DND-41 (cell line): ENCODE measurements around the gene RAB4B.

Source experiments
- ATAC-seq: fragments of 200-7000 bp; cut with Tn5 transposase; 3 replicates; pipeline ENCODE4 v1.9.1; 2021; ENCODE audit warnings: low read depth; ENCODE audit not compliant: insufficient read depth
- DNase-seq: peaks from one replicate; pipeline ENCODE4 v3.0.0-alpha.2; 2020
- H2AFZ ChIP-seq: 2 replicates; pipeline ENCODE4 v1.6.0; 2012; ENCODE audit warnings: low read depth, low read length
- H3K27ac ChIP-seq: 2 replicates; pipeline ENCODE4 v1.5.1; 2012; ENCODE audit warnings: low read length, inconsistent platforms
- H3K27me3 ChIP-seq: fragments of 200-600 bp; sonication (generic); 2 replicates; pipeline ENCODE4 v1.6.0; 2012; ENCODE audit warnings: low read length, mild to moderate bottlenecking, inconsistent platforms; ENCODE audit not compliant: insufficient read depth, poor library complexity
- H3K36me3 ChIP-seq: 2 replicates; pipeline ENCODE4 v1.5.1; 2012; ENCODE audit warnings: low read length, inconsistent platforms; ENCODE audit not compliant: insufficient read depth
- H3K4me1 ChIP-seq: 2 replicates; pipeline ENCODE4 v1.5.1; 2012; ENCODE audit warnings: mild to moderate bottlenecking, low read length; ENCODE audit not compliant: insufficient read depth
- H3K4me2 ChIP-seq: 2 replicates; pipeline ENCODE4 v1.6.0; 2012; ENCODE audit warnings: mild to moderate bottlenecking, moderate library complexity, low read length, inconsistent platforms; ENCODE audit not compliant: insufficient read depth
- H3K4me3 ChIP-seq, 2 experiments: fragments of 200-600 bp in 1 of 2; shearing (Covaris generic) in 1 of 2; 2 replicates each; pipeline ENCODE4 v1.5.1; 2012 to 2016; ENCODE audit warnings: inconsistent platforms in 2 of 2, low read length in 2 of 2, mild to moderate bottlenecking in 2 of 2, low read depth in 1 of 2, moderate library complexity in 1 of 2
- H3K79me2 ChIP-seq: 2 replicates; pipeline ENCODE4 v1.6.0; 2012; ENCODE audit warnings: low read length, inconsistent platforms; ENCODE audit not compliant: insufficient read depth
- H3K9ac ChIP-seq: 2 replicates; pipeline ENCODE4 v1.6.0; 2012; ENCODE audit warnings: low read depth, mild to moderate bottlenecking, inconsistent platforms, low read length, moderate library complexity
- H3K9me3 ChIP-seq: 2 replicates; pipeline ENCODE4 v1.5.1; 2012; ENCODE audit warnings: low read length, moderate library complexity, mild to moderate bottlenecking, inconsistent platforms; ENCODE audit not compliant: insufficient read depth, severe bottlenecking
- H4K20me1 ChIP-seq: 2 replicates; pipeline ENCODE4 v1.6.0; 2012; ENCODE audit warnings: low read length; ENCODE audit not compliant: insufficient read depth
- EZH2 ChIP-seq: IDR thresholded peaks from 3 replicates; pipeline ENCODE4 v1.6.1; 2012; ENCODE audit warnings: borderline replicate concordance, low read depth, mild to moderate bottlenecking, moderate library complexity, low read length, inconsistent platforms; ENCODE audit not compliant: severe bottlenecking
- TF ChIP-seq, protein P1 (sequence below): IDR thresholded peaks from 2 replicates; pipeline ENCODE4 v1.5.1; 2012; ENCODE audit warnings: borderline replicate concordance, low read length, moderate library complexity, mild to moderate bottlenecking; ENCODE audit not compliant: poor library complexity, severe bottlenecking; ENCODE audit errors: extremely low read depth

Gene RAB4B

DNA sequence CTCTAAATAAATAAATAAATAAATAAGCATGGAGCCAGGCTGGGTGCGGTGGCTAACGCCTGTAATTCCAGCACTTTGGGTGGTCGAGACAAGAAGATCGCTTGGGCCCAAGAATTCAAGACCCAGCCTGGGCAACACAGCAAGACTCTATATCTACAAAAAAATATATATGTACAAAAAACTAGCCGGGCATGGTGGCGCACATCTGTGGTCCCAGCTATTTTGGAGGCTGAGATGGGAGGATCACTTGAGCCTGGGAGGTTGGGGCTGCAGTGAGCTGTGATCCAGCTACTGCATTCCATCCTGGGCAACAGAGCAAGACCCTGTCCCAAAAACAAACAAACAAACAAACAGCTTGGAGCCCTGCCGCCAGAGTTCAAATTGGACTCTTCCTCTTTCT, 30.5 kb upstream of the RAB4B start:
- H3K9me3 ChIP-seq, result no peaks in the 10 kb centered on the region
- H3K9ac ChIP-seq, result 0 out of 2 replicates have a peak overlapping the region, but pooled peaks have one; percentile 93
- H3K4me1 ChIP-seq, result peaks cover 28% of the 10 kb centered on the region
- H2AFZ ChIP-seq, result no peak overlapping the region
- peaks cover 5% of the 10 kb centered on the region; the same call in 1 of the 2 replicates for H3K36me3 ChIP-seq
- H3K4me2 ChIP-seq, result peak overlapping the region; percentile 91; the same call in 1 of the 2 replicates
- peaks cover 41% of the 10 kb centered on the region for H3K79me2 ChIP-seq
- no peaks in the 10 kb centered on the region for H3K27me3 ChIP-seq
- no peak for DNase-seq
- H3K4me3 ChIP-seq, result no peak overlapping the region
- no peak for TF ChIP-seq EZH2
- TF ChIP-seq, protein P1, sequence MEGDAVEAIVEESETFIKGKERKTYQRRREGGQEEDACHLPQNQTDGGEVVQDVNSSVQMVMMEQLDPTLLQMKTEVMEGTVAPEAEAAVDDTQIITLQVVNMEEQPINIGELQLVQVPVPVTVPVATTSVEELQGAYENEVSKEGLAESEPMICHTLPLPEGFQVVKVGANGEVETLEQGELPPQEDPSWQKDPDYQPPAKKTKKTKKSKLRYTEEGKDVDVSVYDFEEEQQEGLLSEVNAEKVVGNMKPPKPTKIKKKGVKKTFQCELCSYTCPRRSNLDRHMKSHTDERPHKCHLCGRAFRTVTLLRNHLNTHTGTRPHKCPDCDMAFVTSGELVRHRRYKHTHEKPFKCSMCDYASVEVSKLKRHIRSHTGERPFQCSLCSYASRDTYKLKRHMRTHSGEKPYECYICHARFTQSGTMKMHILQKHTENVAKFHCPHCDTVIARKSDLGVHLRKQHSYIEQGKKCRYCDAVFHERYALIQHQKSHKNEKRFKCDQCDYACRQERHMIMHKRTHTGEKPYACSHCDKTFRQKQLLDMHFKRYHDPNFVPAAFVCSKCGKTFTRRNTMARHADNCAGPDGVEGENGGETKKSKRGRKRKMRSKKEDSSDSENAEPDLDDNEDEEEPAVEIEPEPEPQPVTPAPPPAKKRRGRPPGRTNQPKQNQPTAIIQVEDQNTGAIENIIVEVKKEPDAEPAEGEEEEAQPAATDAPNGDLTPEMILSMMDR, result no peak
- H3K27ac ChIP-seq, result 0 out of 2 replicates have a peak overlapping the region, but pooled peaks have one; percentile 7
- H4K20me1 ChIP-seq, result peaks cover 9% of the 10 kb centered on the region; the same call in 1 of the 2 replicates
- no peak for ATAC-seq

DNA sequence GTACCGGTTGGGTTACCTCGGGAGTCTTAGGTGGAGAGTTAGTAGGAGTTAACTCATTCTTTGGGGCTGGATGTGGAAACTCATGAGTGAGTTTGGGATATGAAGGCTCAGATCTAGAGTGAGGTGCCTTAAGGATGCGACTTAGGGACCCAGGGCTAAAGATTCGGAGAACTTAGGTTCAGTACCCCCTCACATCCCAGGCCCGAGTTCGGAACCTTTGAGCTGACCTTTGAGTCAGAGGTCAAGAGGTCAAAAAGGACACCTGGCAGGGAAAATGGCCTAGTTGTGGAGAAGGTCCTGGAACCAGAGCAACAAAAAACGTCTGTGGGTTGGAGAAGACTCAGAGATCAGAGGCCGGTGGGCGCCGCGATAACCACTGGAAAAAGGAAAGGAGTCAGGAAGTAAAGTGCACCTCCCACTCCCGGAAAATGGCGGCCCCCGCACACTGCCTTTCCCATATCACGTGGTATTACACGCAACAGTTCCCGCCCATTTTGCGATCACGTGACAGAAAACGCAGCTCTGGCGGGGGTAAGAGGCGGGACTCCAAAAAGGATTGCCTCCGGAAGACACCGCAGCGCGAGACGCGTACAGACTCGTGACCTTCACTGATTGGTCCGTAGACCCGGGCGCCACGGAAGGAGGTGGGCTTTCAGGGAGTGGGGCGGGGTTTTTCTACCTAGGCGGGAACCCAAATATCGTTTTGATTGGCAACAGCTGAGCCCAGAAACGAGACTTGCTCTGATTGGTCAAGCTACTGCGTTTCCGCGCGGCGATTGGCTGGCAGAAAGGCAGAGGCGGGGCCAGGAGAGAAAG, 27.8 kb upstream of the RAB4B start, which contains the start of gene ACTMAP:
Gene ACTMAP, minus strand, starts transcription at position 420 of the 816 bp plus-strand sequence. CDS start 674 bp downstream, outside the sequence.
- H3K9me3 ChIP-seq, result no peaks in the 10 kb centered on the region
- peak within 1 kb of the TSS; percentile 98 for H3K27ac ChIP-seq
- TF ChIP-seq, protein P1, result no peak
- no peak for TF ChIP-seq EZH2
- peaks cover 67% of the 10 kb centered on the region for H3K79me2 ChIP-seq
- DNase-seq (peak; percentile 100), ATAC-seq (peak; percentile 89)
- peaks cover 20% of the 10 kb centered on the region for H3K36me3 ChIP-seq
- H3K4me3 ChIP-seq, result peak within 1 kb of the TSS; percentile 63 to 75
- H3K27me3 ChIP-seq, result no peaks in the 10 kb centered on the region
- H3K9ac ChIP-seq, result peak within 1 kb of the TSS; percentile 93
- H3K4me2 ChIP-seq, result peak within 1 kb of the TSS; percentile 91
- H2AFZ ChIP-seq, result peak within 1 kb of the TSS; percentile 78
- H3K4me1 ChIP-seq, result peaks cover 51% of the 10 kb centered on the region
- peaks cover 27% of the 10 kb centered on the region for H4K20me1 ChIP-seq

DNA sequence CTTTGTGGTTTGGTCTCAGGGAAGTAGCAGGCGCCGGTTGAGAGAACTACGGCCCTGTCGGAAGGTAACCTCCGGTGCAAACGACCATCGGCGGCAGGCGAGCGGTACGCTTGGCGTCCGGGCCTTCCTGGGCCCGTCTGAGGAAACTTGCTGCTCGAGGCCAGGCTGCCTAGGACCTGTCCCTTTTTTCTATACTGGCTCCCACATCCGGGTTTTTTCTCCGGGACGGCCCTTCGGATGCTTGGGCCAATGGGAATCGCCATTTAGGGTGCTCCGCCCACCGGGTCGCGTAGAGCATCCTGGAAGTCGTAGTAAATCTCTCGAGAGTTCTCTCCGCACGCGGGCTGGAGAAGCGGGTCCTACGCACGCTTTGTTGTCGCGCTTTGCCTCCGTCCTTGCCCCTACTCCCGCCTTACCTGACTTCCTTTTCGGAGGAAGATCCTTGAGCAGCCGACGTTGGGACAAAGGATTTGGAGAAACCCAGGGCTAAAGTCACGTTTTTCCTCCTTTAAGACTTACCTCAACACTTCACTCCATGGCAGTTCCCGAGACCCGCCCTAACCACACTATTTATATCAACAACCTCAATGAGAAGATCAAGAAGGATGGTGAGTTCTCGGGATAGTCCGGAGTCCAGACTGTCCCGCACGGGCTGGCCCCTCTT, 27.0 kb upstream of the RAB4B start, which contains the start of gene SNRPA:
Gene SNRPA, plus strand, starts transcription at position 330 of the 664 bp plus-strand sequence. Its CDS starts 206 bp downstream, at position 536.
- Histone ChIP-seq H3K79me2 (peaks cover 74% of the 10 kb centered on the region), H3K36me3 (peaks cover 27% of the 10 kb centered on the region), H3K27me3 (no peaks in the 10 kb centered on the region), H3K9ac (peak within 1 kb of the TSS; percentile 93), H3K4me3 (peak within 1 kb of the TSS; percentile 63 to 75), H3K9me3 (no peaks in the 10 kb centered on the region), H4K20me1 (peaks cover 34% of the 10 kb centered on the region), H3K27ac (peak within 1 kb of the TSS; percentile 98), H2AFZ (peak within 1 kb of the TSS; percentile 78), H3K4me1 (peaks cover 58% of the 10 kb centered on the region), H3K4me2 (peak within 1 kb of the TSS; percentile 91)
- peak; percentile 98 for DNase-seq
- ATAC-seq, result peak; percentile 76
- TF ChIP-seq EZH2, result no peak
- TF ChIP-seq, protein P1, result peak; percentile 5
